ENCODE results near the gene TMEM212. TPM values are rescaled to one million over a fixed set of nuclear protein-coding genes. Genes with fewer than 3 reads are reported as not detected.

TMEM212 gene
- not detected in 2 replicates for total RNA-seq

- intact Hi-C loops (cut with micrococcal nuclease), result no loop called here
These were observed at the start of gene TMEM212 for GRCh38 chr3:171842864-171843518. TMEM212 (plus strand) TSS chr3:171843349; CDS start chr3:171843384, 35 bp downstream.

DNA sequence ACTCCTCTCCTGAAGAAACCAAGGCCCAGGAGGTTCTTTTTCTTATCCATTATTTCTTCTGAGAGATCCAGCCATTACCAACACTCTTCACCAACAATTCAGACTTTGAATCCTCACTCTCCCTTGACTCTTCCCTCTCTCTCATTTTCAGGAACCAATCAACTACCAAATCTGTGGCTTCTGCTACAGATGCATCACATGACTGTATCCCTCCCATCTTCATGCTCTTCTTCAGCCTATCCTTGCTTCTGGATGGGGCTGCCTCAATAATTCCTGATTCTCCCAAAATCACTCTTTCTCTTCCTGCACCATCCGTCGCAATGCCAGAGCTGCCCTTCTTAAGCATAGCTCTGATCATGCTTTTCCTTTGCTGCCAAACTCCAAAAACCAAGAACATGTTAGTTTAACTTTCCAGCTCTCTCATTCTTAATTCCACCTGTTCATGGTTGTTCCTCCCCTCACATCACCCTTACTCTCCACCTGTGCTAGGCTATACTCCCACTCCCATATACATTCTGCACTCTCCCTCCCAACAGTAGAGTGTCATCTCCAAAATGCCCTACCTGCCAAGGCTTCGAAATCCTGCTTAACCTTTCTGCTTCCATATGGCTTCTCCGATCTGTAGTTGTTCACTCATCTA, 46.4 kb upstream of the TMEM212 start:
- intact Hi-C loops (cut with micrococcal nuclease), result no loop called here

GRCh38 chr3:171797265-171797679, 45.9 kb upstream of the TMEM212 start:
- intact Hi-C loops (cut with micrococcal nuclease), result no loop called here

DNA sequence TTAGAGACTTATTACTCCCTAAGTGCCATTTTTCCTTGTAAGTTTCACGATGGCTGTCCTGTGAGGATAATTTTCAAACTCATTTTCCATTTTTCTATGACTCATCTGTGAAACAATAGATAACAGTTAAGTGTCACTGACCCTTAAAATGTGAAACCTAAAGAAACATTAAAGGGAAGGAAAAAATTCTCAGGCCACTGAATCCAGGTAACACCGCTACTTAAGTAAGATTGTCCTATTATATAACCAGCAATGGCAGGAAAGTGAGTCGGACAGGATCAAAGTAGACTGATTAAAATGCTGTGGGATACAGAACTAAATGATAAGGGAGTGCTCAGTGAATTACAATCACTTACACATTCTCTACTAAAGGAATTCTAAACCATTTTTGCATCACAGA, 45.3 kb upstream of the TMEM212 start:
- intact Hi-C loops (cut with micrococcal nuclease), result no loop called here

GRCh38 chr3:171799501-171799900, 43.6 kb upstream of the TMEM212 start:
- intact Hi-C loops (cut with micrococcal nuclease), result no loop called here

GRCh38 chr3:171801738-171802589, 41.2 kb upstream of the TMEM212 start:
- intact Hi-C loops (cut with micrococcal nuclease), result no loop called here

GRCh38 chr3:171802590-171802956, 40.6 kb upstream of the TMEM212 start:
- intact Hi-C loops (cut with micrococcal nuclease), result no loop called here

DNA sequence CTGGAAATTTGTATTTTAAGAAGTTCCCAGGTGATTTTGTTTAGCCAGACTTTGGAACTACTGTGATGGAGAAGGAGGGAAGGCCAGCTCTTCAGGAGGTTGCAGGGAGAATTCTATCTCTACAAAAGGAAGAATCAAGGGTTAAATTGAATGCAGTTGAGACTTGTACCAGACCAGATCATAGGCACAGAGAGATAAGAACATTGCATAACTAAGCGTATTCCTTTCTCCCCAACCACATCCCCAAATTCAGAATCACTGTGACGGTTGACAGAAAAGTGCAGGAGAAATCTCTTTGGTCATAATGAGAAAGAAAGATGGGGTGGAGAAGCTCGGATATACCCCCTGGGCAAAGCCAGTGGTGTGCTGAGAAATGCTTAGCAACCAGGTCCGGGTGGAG, 40.1 kb upstream of the TMEM212 start:
- intact Hi-C loops (cut with micrococcal nuclease), result no loop called here

GRCh38 chr3:171804618-171805389, 38.3 kb upstream of the TMEM212 start:
- intact Hi-C loops (cut with micrococcal nuclease), result no loop called here

DNA sequence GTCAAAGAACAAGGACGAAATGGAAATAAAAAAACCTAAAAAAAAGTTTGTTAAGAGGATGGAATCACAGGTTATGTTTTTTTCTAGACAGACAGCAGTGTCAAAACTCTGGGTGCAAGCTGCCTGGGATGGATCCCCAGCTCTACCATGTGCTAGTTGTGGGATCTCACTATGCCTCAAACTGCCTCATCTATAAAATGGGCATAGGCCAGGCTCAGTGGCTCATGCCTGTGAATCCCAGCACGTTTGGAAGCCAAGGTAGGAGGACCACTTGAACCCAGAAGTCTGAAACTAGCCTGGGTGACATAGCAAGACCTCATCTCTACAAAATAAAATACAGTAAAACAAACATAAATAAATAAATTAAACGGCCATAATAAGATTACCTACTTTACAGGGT, 37.5 kb upstream of the TMEM212 start:
- intact Hi-C loops (cut with micrococcal nuclease), result no loop called here

DNA sequence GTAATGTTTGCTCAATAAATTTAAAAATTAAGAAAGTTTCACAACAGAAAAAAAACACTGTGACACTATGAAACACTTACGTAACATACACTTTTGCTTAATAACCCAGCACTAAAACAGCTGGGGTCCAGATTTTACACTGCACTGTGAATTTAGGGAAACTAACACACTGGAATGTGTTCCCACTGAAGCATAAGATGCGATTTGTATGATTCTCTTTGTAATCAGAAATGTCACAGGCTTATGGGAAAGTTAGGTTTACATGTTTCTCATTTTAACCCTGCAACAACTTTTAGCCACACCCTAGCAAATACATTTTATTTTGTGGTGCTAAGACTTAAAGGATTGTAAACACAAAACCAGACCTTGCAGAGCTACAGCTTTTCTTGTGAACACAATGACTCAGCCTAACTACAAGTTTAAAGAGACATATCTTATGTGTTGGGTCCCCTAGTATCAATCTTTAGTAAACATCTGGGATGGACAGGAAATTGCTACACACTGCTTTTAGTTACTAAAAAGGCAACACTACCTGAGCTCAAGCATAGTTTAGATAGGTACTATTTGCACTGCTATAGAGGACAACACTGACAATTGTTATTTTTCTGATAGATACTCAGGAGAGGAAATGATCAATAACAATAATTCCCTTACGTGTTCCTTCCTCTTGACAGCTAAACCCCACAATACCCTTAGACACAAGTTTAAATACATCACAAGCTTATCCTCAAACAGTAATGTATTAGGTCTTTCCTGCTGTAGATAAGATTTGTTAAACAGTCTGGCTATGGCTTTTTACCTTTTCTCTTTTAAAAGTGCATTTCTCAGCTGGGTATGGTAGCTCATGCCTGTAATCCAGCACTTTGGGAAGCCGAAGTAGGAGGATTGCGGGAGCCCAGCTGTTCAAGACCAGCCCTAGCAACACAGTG, 36.7 kb upstream of the TMEM212 start:
- intact Hi-C loops (cut with micrococcal nuclease), result no loop called here

GRCh38 chr3:171807129-171807675, 35.9 kb upstream of the TMEM212 start:
- intact Hi-C loops (cut with micrococcal nuclease), result no loop called here

- intact Hi-C loops (cut with micrococcal nuclease), result no loop called here
These were observed 35.3 kb upstream of the TMEM212 start for GRCh38 chr3:171807806-171808205.

- intact Hi-C loops (cut with micrococcal nuclease), result no loop called here
These were observed 33.6 kb upstream of the TMEM212 start for GRCh38 chr3:171809611-171809860.

DNA sequence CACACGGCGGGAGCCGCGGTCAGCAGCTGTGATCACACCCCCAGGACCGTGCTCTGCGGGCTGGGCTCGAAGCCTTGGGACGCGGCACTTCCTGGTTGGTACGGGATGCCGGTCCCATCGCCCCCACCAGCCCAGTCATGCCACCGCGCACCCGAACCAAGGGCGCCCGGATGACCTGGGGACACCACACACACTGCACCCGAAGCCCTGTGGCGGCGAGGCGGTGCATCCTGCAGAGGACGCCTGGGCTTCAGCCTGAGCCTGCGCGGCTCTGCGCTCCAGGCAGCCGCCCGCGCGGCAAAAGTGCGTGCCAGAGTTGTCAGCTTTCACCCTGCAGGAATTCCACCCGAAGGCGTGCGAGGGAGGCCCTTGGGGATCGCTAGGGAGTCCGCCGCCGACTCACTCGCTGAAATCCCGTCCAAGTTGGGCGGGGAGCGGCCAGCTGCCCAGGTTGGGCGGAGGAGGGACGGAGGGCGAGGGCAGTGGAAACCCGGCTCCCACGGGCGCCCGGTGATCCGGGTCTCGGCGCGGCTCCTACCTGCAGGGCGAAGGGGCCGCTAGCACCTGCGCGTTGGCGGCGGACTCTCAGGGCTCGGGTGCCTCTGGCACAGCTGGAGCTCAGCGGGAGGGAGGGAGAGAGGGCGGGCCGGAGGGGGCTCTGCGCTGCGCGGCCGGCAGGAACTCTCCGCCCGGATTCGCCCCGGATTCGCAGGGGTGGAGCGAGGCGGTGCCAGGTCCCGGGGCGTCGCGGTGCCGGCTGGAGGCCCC, 33.1 kb upstream of the TMEM212 start, which contains the start of gene PLD1:
PLD1 (minus strand) TSS at position 623 of the 768 bp plus-strand sequence. CDS start 72,432 bp downstream, outside the sequence.
- intact Hi-C loops (cut with micrococcal nuclease), result loop anchor here (1.0 to 10.0 kb wide), 4 partner anchors 36 to 857 kb away; partner anchors contain the start of gene GHSR

DNA sequence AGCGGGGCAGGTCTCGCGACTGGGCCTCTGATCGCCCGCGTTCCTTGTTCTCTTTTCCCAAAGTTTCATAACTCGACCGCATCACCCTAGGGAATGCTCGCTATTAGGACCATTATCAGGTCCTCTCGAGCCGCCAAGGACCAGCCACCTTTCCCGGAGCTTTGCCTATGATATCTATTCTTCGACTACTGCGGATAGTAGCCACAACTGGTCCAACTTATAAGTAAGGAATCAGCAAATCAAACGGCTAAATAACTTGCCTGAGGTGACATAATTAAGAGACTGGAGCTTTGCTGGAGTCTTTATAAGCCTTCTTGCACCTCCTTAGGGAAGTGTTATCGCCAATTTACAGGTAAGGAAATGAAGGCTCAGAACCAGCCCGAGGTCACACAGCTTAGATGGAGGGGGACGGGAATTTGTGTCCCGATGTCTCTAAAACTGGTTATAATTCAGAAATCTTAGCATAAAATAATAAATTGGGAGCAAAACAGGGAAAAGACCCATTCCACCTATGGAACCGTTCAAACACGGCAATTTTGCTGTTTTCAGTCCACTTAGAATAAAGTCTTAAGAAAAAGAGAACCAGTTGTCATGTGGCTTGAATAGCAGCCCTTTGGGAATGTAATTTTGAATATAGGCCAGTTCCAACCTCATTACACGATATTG, 32.4 kb upstream of the TMEM212 start:
- intact Hi-C loops (cut with micrococcal nuclease), result loop anchor here (1.0 to 10.0 kb wide), 4 partner anchors 36 to 857 kb away; partner anchors contain the start of gene GHSR

DNA sequence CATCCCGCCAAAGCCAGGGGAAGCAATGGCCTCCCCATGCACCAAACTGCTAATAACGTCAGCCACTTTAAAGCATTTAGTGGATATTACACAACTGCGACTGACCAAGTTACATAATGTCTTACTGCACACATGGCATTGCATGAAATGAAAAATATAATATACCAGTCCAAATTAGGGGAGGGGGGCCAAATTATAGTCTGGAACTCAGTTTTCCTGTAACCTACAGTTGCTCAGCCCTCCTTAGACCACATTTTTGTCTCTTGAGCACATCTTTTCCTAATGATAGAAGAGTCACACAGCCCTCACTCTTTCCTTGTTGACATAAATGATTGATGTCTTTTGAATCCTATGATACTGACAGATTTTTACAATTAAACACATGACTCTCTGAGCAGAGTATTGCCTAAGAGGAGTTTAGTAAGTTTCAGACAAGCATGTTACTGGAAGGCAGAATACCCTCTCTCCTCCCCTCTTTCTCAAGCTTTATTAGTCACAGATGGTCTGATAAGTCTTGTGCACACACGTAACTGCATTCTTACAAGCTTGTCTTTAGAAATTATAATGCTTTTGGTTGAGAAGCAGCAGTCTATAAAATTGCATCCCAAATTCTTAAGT, 31.7 kb upstream of the TMEM212 start:
- intact Hi-C loops (cut with micrococcal nuclease), result loop anchor here (10.0 kb wide), 1 partner anchor 633 kb away; the partner anchor contains the start of gene GHSR

GRCh38 chr3:171811913-171812335, 31.2 kb upstream of the TMEM212 start:
- intact Hi-C loops (cut with micrococcal nuclease), result loop anchor here (10.0 kb wide), 1 partner anchor 633 kb away; the partner anchor contains the start of gene GHSR
